Fibroblast of skin of left quadriceps (primary cell): ENCODE measurements around the gene POU2F1.
"Not testable (repeated sequence)": the region's sequence is repeated elsewhere in the genome, so short reads cannot be mapped to it uniquely, and the experiment has no call there.

Experiments used
- DNase-seq, 2 experiments: peaks; one replicate each; pipeline ENCODE4 v3.0.0-alpha.2; 2013; ENCODE audit warnings: low read depth in 2 of 2

The POU2F1 gene

GRCh38 chr1:167231873-167232450 is 11.3 kb downstream of the POU2F1 start:
- no peak for DNase-seq

- no peak for DNase-seq
Observed at GRCh38 chr1:167232801-167233200, 12.1 kb downstream of the POU2F1 start.

- no peak for DNase-seq
Observed at GRCh38 chr1:167233373-167233772, 12.7 kb downstream of the POU2F1 start.

GRCh38 chr1:167237000-167237399 is 16.3 kb downstream of the POU2F1 start:
- DNase-seq: no peak

GRCh38 chr1:167238713-167239112 is 18.0 kb downstream of the POU2F1 start:
- DNase-seq: no peak

GRCh38 chr1:167239257-167239656 is 18.6 kb downstream of the POU2F1 start:
- DNase-seq: no peak

- DNase-seq: no peak
Observed at GRCh38 chr1:167244244-167244643, 23.6 kb downstream of the POU2F1 start.

GRCh38 chr1:167245168-167245567 is 24.5 kb downstream of the POU2F1 start:
- not testable (repeated sequence) for DNase-seq

- DNase-seq: no peak
Observed at GRCh38 chr1:167246971-167247370, 26.3 kb downstream of the POU2F1 start.

GRCh38 chr1:167247754-167248153 is 27.1 kb downstream of the POU2F1 start:
- DNase-seq: no peak

- DNase-seq: no peak
Observed at GRCh38 chr1:167248707-167249642, 28.3 kb downstream of the POU2F1 start.

GRCh38 chr1:167249702-167250101 is 29.0 kb downstream of the POU2F1 start:
- DNase-seq: no peak

- DNase-seq: no peak
Observed at GRCh38 chr1:167250482-167250881, 29.8 kb downstream of the POU2F1 start.

GRCh38 chr1:167251472-167251871 is 30.8 kb downstream of the POU2F1 start:
- no peak for DNase-seq

- no peak for DNase-seq
Observed at GRCh38 chr1:167252986-167253385, 32.3 kb downstream of the POU2F1 start.

- no peak for DNase-seq
Observed at GRCh38 chr1:167258858-167259257, 38.2 kb downstream of the POU2F1 start.

- no peak for DNase-seq
Observed at GRCh38 chr1:167262836-167263235, 42.1 kb downstream of the POU2F1 start.

- no peak for DNase-seq
Observed at GRCh38 chr1:167263344-167263743, 42.7 kb downstream of the POU2F1 start.

- DNase-seq: no peak
Observed at GRCh38 chr1:167263819-167264464, 43.3 kb downstream of the POU2F1 start.

- no peak for DNase-seq
Observed at GRCh38 chr1:167266965-167267364, 46.3 kb downstream of the POU2F1 start.

- no peak for DNase-seq
Observed at GRCh38 chr1:167268347-167268787, 47.7 kb downstream of the POU2F1 start.

- no peak for DNase-seq
Observed at GRCh38 chr1:167270349-167271092, 49.8 kb downstream of the POU2F1 start.
